MM.1S (cell line): ENCODE results near the gene PRRG1.
"Not testable (repeated sequence)": the region's sequence is repeated elsewhere in the genome, so short reads cannot be mapped to it uniquely, and the experiment has no call there.

Source experiments
- DNase-seq: peaks from one replicate; pipeline ENCODE4 v3.0.0-alpha.2; 2015
- H2AFZ ChIP-seq: fragments of 300-600 bp; sonication (generic); 2 replicates; pipeline ENCODE4 v1.6.0; 2016; ENCODE audit warnings: antibody characterized with exemption, low read length
- H3F3A ChIP-seq: fragments of 300-600 bp; sonication (generic); 2 replicates; pipeline ENCODE4 v1.6.1; 2016; ENCODE audit warnings: mild to moderate bottlenecking, antibody characterized with exemption, low read length, moderate library complexity, mixed read lengths; ENCODE audit not compliant: insufficient read depth
- H3K27ac ChIP-seq: fragments of 300-600 bp; sonication (generic); 2 replicates; pipeline ENCODE4 v1.5.1; 2016; ENCODE audit warnings: mild to moderate bottlenecking, low read length
- H3K27me3 ChIP-seq: fragments of 300-600 bp; sonication (generic); replicated peaks from 2 replicates; pipeline ENCODE4 v1.6.0; 2016; ENCODE audit warnings: low read length; ENCODE audit not compliant: insufficient read depth
- H3K36me3 ChIP-seq: fragments of 300-600 bp; sonication (generic); replicated peaks from 2 replicates; pipeline ENCODE4 v1.6.1; 2016; ENCODE audit warnings: mild to moderate bottlenecking, low read length, mixed read lengths; ENCODE audit not compliant: insufficient read depth
- H3K4me1 ChIP-seq: fragments of 300-600 bp; sonication (generic); 2 replicates; pipeline ENCODE4 v1.6.1; 2016; ENCODE audit warnings: low read length, mixed read lengths
- H3K4me2 ChIP-seq: fragments of 300-600 bp; sonication (generic); 2 replicates; pipeline ENCODE4 v1.6.0; 2016; ENCODE audit warnings: low read depth, low read length
- H3K4me3 ChIP-seq: fragments of 300-600 bp; sonication (generic); 2 replicates; pipeline ENCODE4 v1.5.1; 2016; ENCODE audit warnings: low read length, mixed read lengths
- H3K79me2 ChIP-seq: fragments of 300-600 bp; sonication (generic); 2 replicates; pipeline ENCODE4 v1.6.1; 2016; ENCODE audit warnings: mixed run types, low read length, mixed read lengths
- H3K9ac ChIP-seq: fragments of 300-600 bp; sonication (generic); 2 replicates; pipeline ENCODE4 v1.6.1; 2016; ENCODE audit warnings: low read length, mixed read lengths
- H3K9me2 ChIP-seq: fragments of 300-600 bp; sonication (generic); replicated peaks from 2 replicates; pipeline ENCODE4 v1.6.1; 2016; ENCODE audit warnings: mild to moderate bottlenecking, low read length, mixed read lengths; ENCODE audit not compliant: insufficient read depth
- H3K9me3 ChIP-seq: fragments of 300-600 bp; sonication (generic); replicated peaks from 2 replicates; pipeline ENCODE4 v1.6.1; 2016; ENCODE audit warnings: mild to moderate bottlenecking, low read length, mixed read lengths; ENCODE audit not compliant: insufficient read depth
- H4K20me1 ChIP-seq: fragments of 300-600 bp; sonication (generic); 2 replicates; pipeline ENCODE4 v1.6.1; 2016; ENCODE audit warnings: mild to moderate bottlenecking, low read length, moderate library complexity, mixed read lengths; ENCODE audit not compliant: insufficient read depth
- CTCF ChIP-seq: fragments of 300-600 bp; sonication (generic); IDR thresholded peaks from 2 replicates; pipeline ENCODE4 v1.5.1; 2016; ENCODE audit warnings: antibody characterized with exemption, low read length, mixed read lengths
- EZH2 ChIP-seq: fragments of 300-600 bp; sonication (generic); optimal IDR thresholded peaks from 2 replicates; pipeline ENCODE3; 2017; ENCODE audit warnings: low read depth, mild to moderate bottlenecking, antibody characterized with exemption, low read length, mixed read lengths
- EZH2phosphoT487 ChIP-seq: fragments of 300-600 bp; sonication (generic); IDR thresholded peaks from 2 replicates; pipeline ENCODE4 v1.6.1; 2018; ENCODE audit warnings: antibody characterized with exemption, low read length

The PRRG1 gene

GRCh38 chrX:37349221-37350033, at the start of gene PRRG1:
Gene PRRG1, plus strand, starts transcription at chrX:37349364. Its CDS starts 56,886 bp downstream, at chrX:37406250.
- no peak within 1 kb of the TSS for H3K27ac ChIP-seq

GRCh38 chrX:37302569-37302968, 46.6 kb upstream of the PRRG1 start:
- no peak overlapping the region for H3K9ac ChIP-seq
- no peaks in the 10 kb centered on the region for H3K4me1 ChIP-seq
- H3K4me3 ChIP-seq, result no peak overlapping the region
- no peaks in the 10 kb centered on the region for H4K20me1 ChIP-seq
- no peaks in the 10 kb centered on the region for H3F3A ChIP-seq
- no peak overlapping the region for H3K4me2 ChIP-seq
- H3K36me3 ChIP-seq, result no peaks in the 10 kb centered on the region
- H3K79me2 ChIP-seq, result no peaks in the 10 kb centered on the region
- TF ChIP-seq CTCF, result no peak
- TF ChIP-seq EZH2phosphoT487, result no peak
- TF ChIP-seq EZH2, result no peak
- H3K9me2 ChIP-seq, result no peaks in the 10 kb centered on the region
- no peak overlapping the region for H2AFZ ChIP-seq
- no peak for DNase-seq
- H3K27me3 ChIP-seq, result no peaks in the 10 kb centered on the region
- no peaks in the 10 kb centered on the region for H3K9me3 ChIP-seq
- no peak overlapping the region for H3K27ac ChIP-seq

More at GRCh38 chrX:37349221-37350033, at the start of gene PRRG1:
- no peak within 1 kb of the TSS for H3K9ac ChIP-seq
- 0 out of 2 replicates have a peak within 1 kb of the TSS, but pooled peaks have one; percentile 38 for H2AFZ ChIP-seq
- peak within 1 kb of the TSS; percentile 44 for H3K4me3 ChIP-seq
- no peaks in the 10 kb centered on the region for H3F3A ChIP-seq
- no peaks in the 10 kb centered on the region for H4K20me1 ChIP-seq
- H3K36me3 ChIP-seq, result no peaks in the 10 kb centered on the region
- no peaks in the 10 kb centered on the region for H3K27me3 ChIP-seq
- H3K79me2 ChIP-seq, result no peaks in the 10 kb centered on the region
- H3K4me2 ChIP-seq, result peak within 1 kb of the TSS; percentile 49; the same call in 1 of the 2 replicates
- no peaks in the 10 kb centered on the region for H3K9me3 ChIP-seq
- H3K4me1 ChIP-seq, result no peaks in the 10 kb centered on the region
- DNase-seq, result peak; percentile 8
- H3K9me2 ChIP-seq, result no peaks in the 10 kb centered on the region
- TF ChIP-seq EZH2 (no peak), EZH2phosphoT487 (no peak), CTCF (no peak)

- not testable (repeated sequence) for H3K9me3 ChIP-seq, H2AFZ ChIP-seq, H3K27me3 ChIP-seq, H3K9ac ChIP-seq, H3K79me2 ChIP-seq, H3F3A ChIP-seq, H3K4me2 ChIP-seq, H3K36me3 ChIP-seq, H3K27ac ChIP-seq, H4K20me1 ChIP-seq, DNase-seq, H3K9me2 ChIP-seq, H3K4me3 ChIP-seq, H3K4me1 ChIP-seq
These were observed 43.9 kb upstream of the PRRG1 start for GRCh38 chrX:37305238-37305637.

- Histone ChIP-seq H3K79me2 (no peaks in the 10 kb centered on the region), H3F3A (no peaks in the 10 kb centered on the region), H3K4me1 (no peaks in the 10 kb centered on the region), H3K27ac (no peak overlapping the region), H3K9ac (no peak overlapping the region), H3K9me2 (no peaks in the 10 kb centered on the region), H2AFZ (no peak overlapping the region), H3K4me2 (no peak overlapping the region), H3K9me3 (no peaks in the 10 kb centered on the region), H3K36me3 (no peaks in the 10 kb centered on the region), H3K27me3 (no peaks in the 10 kb centered on the region), H4K20me1 (no peaks in the 10 kb centered on the region), H3K4me3 (no peak overlapping the region)
- TF ChIP-seq EZH2 (no peak), EZH2phosphoT487 (no peak), CTCF (no peak)
- no peak for DNase-seq
These were observed 34.6 kb upstream of the PRRG1 start for GRCh38 chrX:37314531-37314930.
